AG20443 (cell line): ENCODE measurements around the gene PARN.
A peak's percentile ranks its signal among the peaks of the same experiment; 100 is the strongest.
"Not testable (repeated sequence)": the region's sequence is repeated elsewhere in the genome, so short reads cannot be mapped to it uniquely, and the experiment has no call there.

Experiments
- DNase-seq: peaks from one replicate; pipeline ENCODE4 v3.0.0; 2012; ENCODE audit warnings: low spot score, mixed read lengths

The PARN gene

DNA sequence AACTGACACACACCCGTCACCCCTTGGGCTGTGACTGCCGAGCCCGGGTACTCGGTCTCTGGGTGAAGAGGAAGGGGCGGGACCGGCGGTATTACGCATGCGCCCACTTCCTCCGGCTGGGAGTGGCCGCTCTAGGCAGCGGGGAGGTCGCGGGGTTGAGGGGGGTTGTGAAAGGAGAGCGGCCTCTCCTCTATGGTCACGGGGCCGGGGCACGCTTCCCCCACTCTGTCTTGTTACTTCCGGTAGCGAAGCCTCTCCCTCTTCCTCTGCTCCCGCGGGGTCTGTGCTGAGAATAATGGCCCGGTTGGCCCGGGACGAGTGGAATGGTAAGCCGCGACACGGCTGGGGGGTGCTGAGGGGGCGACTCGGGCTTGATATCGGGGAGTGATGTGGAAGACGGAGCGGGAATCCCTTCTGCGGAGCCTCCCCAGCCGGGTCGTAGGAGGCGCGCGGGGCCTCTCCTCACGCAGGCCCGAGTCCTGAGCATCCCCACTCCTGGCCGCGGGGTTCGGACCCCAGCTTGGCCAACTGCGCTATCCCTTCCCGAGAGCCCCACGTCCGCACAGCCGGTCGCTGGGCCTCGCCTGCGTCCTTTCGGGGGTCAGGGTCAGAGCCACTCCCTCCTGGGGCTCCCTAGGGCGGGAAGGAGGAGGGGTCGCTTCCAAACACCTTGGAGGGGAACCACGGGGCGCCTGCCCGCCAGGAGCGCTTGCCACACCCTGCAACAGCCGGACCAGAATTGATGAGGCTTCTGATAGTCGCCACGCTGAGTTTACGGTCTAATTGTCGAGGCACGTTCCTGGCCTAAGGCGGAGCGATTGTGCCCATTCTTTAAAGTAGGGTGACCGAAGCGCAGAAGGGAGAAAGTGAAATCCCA is 2.9 kb upstream of the PARN start, which contains the start of gene BFAR:
Gene BFAR (plus strand): TSS at position 259 of the 877 bp plus-strand sequence. CDS start 11,396 bp downstream, outside the sequence.
- DNase-seq: peak; percentile 98

DNA sequence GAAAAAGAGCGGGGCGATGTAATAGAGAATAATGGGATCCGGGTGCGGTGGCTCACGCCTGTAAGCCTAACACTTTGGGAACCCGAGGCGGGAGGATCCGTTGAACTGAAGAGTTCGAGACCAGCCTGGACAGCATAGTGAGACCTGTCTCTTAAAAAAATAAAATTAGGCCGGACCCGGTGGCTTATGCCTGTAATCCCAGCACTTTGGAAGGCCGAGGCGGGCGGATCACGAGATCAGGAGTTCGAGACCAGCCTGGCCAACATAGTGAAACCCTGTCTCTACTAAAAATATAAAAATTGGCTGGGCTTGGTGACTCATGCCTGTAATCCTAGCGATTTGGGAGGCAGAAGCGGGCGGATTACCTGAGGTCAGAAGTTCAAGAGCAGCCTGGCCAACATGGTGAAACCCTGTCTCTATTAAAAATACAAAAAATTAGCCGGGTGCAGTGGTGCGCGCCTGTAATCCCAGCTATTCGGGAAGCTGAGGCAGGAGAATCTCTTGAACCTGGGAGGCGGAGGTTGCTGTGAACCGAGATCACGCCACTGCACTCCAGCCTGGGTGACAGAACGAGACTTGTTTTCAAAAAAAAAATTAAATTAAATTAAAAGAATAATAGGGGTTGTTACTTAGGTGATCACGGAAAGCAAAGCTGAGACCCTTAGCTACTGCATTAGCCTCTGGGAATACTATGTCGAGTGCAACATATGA is 715 bp upstream of the PARN start:
- not testable (repeated sequence) for DNase-seq

DNA sequence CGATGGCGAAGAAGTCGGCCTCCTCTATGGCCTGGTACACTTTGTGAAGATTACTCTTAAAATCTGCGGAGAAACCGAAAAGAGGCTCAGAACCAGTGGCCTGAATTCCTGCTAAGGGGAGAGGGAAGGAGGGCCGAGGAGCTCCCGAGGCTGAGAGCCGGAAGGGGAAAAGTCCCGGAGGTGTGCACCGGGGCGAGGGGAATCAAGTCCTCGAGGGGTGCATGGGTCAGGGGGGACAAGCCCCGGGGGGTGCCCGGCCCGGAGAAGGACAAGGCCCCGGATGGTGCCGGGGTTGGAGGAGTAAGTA is 495 bp downstream of the PARN start:
- DNase-seq: peak; percentile 39

DNA sequence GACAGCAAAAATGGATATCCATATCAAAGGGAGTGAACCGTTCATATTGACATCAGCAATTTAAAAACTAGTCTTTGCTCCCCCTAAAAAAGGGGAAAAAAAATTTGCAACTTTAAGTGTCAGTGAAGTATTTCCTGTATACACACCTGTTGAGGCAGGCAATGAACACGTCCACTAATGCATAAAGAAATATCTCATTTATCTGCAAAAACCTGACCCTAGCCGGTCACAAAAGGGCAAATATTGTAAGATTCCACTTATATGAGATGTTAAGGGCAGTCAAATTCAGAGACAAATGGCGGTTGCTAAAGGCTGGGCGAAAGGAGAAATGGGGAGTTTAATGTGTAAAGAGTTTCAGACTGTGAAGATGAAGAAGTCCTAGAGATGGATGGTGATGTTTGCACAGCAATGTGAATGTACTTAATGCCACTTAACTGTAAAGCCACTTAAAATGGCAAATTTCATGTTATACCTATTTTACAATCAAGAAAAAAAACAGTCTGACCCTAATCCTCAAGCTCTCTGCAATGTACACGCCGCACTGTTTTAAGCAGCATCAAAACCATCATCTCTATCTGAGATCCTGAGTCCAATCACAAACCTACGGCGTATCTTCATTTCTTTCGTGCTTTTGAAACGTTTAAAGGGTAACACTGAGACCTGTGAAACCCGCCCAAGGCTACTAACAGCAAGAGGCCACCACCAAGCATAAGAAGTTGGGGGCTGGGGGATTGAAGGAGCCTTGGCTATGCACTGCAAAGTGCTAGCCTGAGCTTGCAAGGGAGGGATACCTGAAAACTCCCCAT is 1.1 kb downstream of the PARN start:
- no peak for DNase-seq

- no peak for DNase-seq
These were observed 3.0 kb downstream of the PARN start for GRCh38 chr16:14627078-14627477.

DNA sequence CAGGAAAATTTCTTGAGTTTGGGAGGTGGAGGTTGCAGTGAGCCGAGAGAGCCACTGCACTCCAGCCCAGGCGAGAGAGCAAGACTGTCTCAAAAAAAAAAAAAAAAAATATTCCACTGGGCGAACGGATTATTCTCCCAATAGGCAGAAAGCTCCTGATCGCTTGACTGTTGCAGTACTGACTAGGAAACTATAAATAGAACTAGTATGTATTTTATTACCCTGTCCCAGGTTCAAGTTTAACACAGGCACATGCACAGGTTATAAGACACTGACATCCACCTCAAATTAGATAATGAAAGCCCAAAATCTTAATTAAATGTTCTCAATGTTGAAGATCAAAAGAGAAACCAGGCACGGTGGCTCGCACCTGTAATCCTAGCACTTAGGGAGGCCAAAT is 11.5 kb downstream of the PARN start:
- DNase-seq: no peak

- no peak for DNase-seq
These were observed 13.8 kb downstream of the PARN start for GRCh38 chr16:14616280-14616679.

DNA sequence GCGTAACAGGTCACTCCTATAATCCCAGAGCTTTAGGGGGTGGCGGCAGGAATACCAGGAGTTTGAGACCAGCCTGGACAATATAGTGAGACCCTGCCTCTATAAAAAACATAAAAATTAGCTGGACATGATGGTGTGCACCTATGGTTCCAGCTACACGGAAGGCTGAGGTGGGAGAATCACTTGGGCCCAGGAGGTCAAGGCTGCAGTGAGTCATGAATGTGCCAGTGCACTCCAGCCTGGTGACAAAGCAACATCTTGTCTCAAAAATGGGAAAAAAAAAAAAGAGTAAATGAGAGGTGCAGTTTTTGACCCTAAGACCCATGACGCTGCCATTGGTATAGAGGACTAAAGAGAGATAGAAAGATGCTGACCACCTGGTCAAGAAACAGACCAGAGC is 16.1 kb downstream of the PARN start:
- DNase-seq: no peak

DNA sequence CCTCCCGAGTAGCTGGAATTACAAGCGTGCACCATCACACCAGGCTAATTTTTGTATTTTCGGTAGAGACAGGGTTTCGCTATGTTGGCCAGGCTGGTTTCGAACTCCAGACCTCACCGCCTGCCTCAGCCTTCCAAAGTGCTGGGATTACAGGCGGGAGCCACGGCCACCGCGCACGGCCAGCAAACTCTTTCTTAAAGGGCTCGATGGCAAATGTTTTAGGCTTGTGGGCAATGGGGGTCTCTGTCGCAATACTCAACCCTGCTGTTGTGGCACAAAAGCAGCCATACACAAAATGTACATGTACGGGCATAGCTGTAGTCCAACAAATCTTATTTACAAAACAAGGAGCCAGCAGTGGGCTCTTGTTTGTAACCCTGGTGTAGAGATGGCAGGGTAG is 18.4 kb downstream of the PARN start:
- DNase-seq: no peak

DNA sequence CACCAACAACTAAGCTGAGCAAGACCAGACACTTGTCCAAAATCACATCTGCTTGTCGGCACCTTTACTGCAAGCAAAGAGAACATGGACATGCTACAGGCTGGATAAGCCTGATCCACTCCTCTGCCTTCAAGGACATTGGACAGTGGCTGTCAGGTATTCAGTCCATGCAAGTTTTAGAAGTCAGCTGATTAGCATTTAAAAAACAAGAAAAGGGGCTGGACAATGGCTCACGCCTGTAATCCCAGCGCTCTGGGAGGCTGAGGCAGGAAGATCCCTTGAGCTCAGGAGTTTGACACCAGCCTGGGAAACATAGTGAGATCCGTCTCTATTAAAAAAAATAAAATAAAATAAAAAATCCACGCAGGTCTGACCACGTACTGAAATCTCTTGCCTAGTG is 20.3 kb downstream of the PARN start:
- DNase-seq: no peak

DNA sequence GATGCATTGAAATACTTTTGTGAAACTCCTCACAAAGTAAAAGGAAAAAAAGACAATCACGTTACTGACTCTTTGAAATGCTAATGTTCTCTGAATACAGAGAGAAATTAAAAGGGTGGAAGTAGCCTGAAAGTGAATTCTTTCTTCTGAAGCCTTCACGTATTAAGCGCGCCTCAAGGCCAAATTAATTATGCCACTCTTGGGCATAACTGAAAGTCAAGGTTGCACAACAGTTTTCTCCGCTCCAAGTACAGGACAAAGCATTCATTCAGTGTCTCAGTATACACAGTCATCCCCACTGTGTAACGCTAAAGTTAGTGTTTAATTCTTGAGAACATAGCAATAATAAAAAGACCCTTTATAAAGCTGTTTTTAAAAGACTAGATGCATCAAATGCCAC is 21.5 kb downstream of the PARN start:
- no peak for DNase-seq

DNA sequence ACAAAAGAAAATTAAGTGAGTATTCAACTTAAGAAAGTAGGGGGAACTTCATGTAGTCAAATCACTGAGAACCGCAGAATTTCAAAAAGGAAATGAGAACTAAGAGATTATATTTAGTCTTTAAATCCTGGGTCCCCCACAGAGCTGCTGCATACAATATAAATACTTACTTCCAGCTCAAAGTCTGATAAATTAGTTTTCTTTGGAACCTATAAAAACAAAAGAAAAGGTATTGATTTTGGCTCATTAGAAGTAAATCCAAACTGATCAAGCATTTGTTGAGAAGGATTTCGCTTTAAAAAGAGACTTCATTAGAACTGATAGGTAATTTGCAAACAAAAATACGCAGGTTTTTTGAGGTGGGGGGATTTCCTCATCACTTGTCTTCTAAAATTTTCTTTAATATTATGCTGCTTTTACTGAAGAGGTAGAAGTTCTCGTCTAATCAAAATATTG is 21.9 kb downstream of the PARN start:
- DNase-seq: no peak

DNA sequence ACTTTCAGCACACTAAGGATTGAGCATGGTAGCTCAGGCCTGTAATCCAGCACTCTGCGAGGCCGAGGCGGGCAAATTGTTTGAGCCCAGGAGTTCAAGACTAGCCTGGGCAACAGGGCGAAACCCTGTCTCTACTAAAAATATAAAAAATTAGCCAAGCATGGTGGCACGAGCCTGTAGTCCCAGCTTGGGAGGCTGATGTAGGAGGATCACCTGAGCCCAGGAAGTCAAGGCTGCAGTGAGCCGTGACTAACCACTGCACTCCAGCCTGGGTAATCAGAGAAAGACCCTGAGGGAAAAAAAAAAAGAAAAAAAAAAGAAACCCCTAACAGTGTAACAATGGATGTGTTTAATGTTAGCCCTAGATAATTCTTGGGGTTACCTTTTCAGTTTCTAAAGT is 24.0 kb downstream of the PARN start:
- no peak for DNase-seq

DNA sequence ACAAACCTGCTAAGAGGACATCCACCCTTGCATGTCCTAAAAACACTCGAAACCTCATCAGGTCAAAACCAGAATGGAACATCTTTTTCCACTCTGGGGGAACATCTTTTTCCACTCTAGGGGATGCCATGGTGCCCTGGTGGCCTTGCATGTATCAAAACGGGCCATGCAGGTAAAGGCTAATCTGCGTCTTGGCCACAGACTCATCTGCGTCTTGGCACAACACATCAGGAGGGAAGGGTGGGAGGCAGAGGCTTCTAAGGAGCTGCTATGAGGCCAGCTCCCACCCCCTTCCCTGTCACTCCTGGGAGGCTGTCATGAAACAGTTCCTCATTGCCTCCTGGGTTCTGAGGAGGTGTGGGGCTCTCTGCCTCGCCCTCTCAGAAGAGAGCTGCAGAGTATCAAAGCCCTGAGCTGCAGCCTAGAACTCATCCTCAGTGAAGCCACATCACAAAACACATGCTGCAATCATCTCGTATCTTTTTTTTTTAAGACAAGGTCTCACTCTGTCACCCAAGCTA is 27.6 kb downstream of the PARN start:
- no peak for DNase-seq

GRCh38 chr16:14600164-14600563 is 29.9 kb downstream of the PARN start:
- DNase-seq: peak; percentile 45

DNA sequence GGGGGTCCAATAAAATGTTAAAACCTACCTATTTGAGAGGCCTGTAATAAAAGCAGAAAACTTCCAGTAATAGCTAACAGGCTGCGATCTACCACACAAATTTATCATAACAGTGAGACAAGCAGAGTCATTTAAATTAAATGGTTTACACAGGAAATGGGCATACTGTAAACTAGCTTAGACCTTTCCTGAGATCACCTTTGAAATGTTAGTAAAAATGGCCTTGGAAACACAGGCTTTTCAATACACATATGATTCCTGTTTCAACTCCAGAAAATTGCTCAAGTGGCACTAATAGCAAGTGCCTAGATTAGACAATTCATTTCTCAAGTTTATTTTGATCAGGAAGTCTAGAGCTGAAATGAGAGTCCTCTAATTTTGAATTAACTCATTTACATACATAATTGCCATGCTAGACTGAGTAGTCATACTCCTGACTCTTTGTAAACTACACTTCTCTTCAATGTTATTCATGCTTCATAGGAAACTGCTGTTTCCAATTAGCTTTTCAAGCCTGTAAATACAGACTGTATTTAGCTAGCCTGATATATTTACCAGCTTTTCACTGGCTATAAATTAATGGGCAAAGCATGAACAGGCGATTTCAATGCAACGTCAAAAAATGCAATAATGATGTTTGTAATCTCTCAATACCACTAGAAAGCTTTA is 43.3 kb downstream of the PARN start:
- DNase-seq: no peak

GRCh38 chr16:14585287-14585686 is 44.8 kb downstream of the PARN start:
- no peak for DNase-seq

DNA sequence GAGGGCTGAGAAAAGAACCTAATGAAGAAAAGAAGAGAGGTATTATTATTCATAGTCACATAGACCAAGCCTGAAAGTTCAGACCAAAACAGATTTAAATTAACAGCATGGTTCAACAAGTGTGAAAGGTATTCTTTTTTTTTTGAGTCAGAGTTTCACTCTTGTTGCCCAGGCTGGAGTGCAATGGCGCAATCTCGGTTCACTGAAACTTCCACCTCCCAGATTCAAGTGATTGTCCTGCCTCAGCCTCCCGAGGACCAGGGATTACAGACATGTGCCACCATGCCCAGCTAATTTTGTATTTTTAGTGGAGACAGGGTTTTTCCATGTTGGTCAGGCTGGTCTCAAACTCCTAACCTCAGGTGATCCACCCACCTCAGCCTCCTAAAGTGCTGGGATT is 49.1 kb downstream of the PARN start:
- DNase-seq: not testable (repeated sequence)

GRCh38 chr16:14579266-14579665 is 50.8 kb downstream of the PARN start:
- DNase-seq: no peak

DNA sequence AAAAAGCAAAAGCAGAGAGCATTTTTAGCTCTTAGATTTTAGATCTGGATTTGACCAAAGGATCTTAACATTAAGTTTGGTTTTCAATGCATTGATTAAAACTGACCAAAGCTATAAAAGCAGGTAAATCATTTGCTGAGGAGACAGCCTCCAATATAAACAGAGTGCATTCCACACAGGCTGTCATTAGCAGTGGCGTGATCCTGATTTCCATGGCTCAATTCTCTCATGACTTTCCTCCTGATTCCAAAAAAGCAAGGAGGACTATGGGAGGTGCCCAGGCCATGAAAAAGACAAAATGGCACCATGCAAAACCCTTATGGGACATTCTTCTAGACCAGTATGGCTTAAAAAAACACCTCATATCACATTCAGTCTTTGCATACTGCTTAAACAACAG is 53.5 kb downstream of the PARN start:
- no peak for DNase-seq

- DNase-seq: no peak
These were observed 54.0 kb downstream of the PARN start for GRCh38 chr16:14576069-14576468.
